Urothelium cell line (cell line): ENCODE measurements around the gene FNIP1.
"Not testable (repeated sequence)": the region's sequence is repeated elsewhere in the genome, so short reads cannot be mapped to it uniquely, and the experiment has no call there.

Experiments
- DNase-seq: peaks from one replicate; pipeline ENCODE4 v3.0.0; 2011; ENCODE audit warnings: low spot score, mixed read lengths
- FAIRE-seq: peaks from 2 replicates; lab custom pipeline; 2011; peaks lifted over from hg19 to GRCh38; lab: Jason Lieb, UNC

FNIP1 gene

GRCh38 chr5:131641494-131641893, 155.3 kb downstream of the FNIP1 start:
- DNase-seq (no peak), FAIRE-seq (no peak)

DNA sequence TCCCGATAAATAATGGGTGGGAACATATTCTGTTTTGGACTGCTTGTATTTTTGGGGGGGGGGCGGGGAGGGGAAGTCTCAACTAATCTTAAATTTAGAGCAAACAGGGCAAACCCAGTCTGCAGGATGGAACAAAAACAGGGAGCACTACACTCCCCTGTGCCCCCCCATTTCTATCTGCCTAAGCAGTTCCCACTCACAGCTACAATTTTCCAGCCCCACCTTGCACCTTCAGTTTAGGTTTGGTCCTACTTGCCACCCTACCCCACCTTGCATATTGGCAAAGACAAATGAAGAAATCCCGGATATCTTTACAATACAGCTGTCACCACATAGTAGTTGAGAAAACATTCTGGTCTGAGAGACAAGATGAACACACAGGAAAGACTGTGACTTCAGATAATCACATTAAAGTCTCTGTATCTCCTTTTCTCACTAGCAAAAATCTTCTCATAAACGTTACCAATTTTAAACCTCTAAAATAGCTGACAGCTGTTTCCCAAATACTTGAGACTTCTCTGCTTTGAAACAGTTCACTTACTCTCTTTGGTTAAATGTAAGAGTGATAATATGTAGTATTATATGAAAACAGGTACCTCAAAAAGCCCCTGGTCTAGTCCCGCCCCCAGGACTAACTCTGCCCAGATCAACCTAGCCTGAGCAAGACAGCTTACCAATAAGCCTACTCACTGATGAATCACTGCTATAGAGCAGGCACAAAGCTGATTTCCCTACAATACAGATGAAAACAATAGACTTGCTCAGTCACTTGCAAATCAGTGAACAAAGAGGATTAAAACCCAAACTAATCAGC, 156.6 kb downstream of the FNIP1 start:
- FAIRE-seq, result no peak

DNA sequence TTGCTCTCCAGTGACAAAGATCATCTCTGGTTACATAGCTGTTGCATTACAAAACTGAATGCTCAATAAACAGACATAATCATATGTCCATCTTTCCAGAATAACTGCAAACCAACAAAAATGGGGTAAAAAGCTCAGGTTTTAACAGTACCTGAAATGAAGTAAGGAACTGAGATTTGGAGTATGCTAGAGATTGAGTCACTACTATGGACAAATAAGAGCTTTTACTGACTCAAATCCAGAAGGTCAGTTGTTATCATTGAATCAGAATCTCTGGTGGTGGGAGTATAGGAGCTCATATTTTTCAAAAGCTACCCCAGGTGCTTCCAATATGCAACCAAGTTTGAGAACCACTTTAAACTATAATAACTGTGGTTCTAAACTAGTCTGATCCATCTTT, 157.7 kb downstream of the FNIP1 start:
- no peak for FAIRE-seq
- DNase-seq, result no peak

More for the DNA sequence above, 156.6 kb downstream of the FNIP1 start:
- no peak for DNase-seq

DNA sequence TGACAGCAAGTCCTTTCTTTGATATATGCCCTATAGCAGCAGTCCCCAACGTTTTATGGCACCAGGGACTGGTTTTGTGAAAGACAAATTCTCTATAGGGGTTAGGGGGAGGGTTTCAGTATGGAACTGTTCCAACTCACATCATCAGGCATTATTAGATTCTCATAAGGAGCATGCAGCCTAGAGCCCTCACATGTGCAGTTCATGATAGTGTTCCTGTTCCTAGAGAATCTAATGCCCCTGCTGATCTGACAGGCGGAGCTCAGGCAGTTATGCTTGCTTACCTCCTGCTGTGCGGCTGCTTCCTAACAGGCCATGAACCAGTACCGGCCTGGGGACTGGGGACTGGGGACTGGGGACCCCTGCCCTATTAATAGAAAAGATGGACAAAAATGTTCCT, 159.1 kb downstream of the FNIP1 start:
- no peak for FAIRE-seq
- DNase-seq, result no peak

- FAIRE-seq (no peak), DNase-seq (peak; percentile 19)
Observed at GRCh38 chr5:131635684-131636572, 160.9 kb downstream of the FNIP1 start.

DNA sequence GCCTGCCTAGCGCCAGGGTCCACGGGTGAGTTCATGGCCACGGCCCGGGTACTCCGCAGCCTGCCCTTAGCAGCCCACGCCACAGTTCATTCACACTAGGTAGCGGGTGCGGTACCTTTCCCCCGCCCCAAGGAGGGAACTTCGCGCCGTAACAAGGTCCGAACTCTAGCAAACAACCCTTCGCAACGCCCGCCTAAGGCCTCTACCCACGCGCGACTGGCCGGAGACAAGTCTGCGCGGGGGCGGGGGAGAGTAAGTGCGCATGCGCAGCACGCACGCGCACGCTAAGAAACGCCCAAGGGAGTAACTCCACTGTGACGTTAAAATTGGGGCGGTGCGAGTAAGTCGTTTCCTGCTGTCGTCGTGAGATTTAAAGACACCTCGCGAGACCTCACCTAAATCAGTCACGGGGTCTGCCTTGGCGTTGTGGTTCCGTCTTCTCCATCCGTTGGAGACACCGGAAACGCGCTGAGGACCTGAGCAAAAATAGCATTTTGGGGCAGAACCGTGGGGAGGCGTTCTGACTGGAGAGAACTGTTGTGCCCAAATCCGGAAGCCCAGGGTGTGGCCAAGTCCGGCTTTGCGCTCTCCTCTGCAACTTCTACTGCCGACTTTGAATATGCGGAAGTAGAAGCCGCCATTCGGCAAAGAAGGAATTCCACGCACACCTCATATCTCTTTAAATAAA, 161.7 kb downstream of the FNIP1 start, which contains the start of gene RAPGEF6:
Gene RAPGEF6, minus strand, starts transcription at position 234 of the 688 bp plus-strand sequence. Its CDS starts 199 bp downstream, at position 35.
- peak; percentile 42 for FAIRE-seq

DNA sequence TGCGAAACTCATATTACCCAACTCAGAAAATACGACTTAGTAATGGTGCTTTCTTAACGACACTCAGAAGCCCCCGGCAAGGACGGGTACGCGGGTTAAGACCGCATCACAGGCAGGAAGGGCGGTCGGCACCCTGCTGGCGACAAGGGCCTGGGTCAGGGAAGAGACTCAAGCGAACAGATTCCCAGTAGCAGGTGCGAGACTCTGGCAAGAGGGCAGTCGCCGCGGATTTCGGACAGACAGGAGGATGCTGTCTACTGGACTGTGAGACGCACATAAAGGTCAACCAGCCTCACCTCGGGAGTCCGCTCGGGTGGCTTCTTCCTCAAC, 162.2 kb downstream of the FNIP1 start:
- DNase-seq, result peak; percentile 54
- FAIRE-seq, result no peak

More for the DNA sequence above, 161.7 kb downstream of the FNIP1 start, which contains the start of gene RAPGEF6:
- peak; percentile 94 for DNase-seq

DNA sequence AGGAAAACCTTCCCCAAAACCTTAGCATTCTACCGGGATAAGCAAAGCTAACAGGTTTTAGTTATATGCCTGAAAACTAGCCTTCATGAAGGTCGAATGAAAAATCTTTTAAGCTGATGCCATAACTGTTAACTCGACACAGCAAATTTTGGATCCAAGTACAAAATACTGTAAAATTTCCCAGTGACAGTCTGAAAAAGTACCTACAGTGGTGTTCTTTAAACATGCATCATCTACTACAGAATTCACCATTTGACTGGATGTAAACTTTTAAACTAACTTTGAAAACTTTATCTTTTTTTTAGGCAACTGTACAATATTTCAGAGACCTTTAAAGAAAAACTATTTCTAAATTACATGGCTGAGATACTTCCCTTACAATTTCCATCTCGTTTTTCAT, 162.6 kb downstream of the FNIP1 start:
- no peak for FAIRE-seq

GRCh38 chr5:131633830-131634229, 163.0 kb downstream of the FNIP1 start:
- no peak for DNase-seq
- FAIRE-seq, result no peak

More for the DNA sequence above, 162.6 kb downstream of the FNIP1 start:
- no peak for DNase-seq

DNA sequence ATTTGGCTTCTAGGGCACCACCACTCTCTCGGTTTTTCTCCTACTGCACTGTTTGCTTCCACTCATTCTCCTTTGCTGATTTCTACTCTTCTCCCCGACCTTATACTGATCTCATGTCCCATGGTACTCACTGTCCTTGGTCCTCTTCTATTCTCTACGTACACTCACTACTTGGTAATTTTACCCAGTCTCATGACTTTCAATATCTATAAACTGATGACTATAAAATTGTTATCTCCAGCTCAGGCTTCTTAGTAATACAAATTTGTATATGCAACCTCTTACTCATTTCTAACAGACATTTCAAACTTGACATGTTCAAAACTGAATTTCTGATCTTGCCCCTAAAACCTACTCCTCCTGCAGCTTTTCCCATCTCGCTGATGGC, 165.9 kb downstream of the FNIP1 start:
- DNase-seq (no peak), FAIRE-seq (no peak)

- FAIRE-seq (no peak), DNase-seq (no peak)
Observed at GRCh38 chr5:131630208-131630962, 166.4 kb downstream of the FNIP1 start.

DNA sequence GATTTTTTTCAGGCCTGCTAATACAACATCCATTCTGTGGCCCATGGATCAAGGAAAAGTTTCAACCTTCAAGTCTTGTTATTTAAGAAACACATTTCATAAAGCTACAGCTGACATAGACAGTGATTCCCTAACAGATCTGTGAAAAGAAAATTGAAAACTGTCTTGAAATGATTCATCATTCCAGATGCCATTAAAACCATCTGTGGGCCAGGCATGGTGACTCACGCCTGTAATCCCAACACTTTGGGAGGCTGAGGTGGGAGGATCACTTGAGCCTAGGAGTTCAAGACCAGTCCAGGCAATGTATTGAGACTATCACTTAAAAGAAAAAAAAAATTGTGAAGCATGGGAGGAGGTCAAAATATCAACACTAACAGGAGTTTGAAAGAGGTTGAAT, 167.8 kb downstream of the FNIP1 start:
- peak; percentile 53 for FAIRE-seq
- peak; percentile 38 for DNase-seq

DNA sequence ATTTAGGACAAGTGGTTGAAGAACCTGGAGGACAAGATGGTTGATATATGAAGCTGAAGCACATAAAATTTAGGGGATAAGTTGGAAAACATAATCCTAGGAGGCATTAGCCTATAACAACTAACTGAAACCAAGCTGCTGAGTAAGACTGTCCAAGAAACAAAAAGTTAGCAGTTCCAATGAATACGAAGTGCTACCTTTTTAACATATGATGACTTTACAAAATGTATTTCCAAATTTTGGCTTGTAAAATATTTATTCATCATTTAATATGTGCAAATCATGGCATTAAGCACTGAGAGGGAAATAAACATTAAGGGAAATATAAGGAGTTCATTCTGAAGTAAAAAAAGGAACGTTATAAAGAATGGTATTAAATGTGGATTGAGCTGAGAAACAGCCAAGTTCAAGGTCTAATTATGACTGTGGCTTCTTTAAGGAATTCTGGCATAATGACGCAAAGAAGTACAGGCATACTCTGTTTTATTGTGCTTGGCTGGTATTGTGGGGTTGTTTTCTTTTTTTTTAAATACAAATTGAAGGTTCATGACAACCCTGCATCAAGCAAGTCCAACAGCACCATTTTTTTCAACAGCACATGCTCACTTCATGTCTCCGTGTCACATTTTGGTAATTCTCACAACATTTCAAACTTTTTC, 169.5 kb downstream of the FNIP1 start:
- FAIRE-seq, result no peak
- no peak for DNase-seq

- DNase-seq, result peak; percentile 61
- FAIRE-seq, result no peak
Observed at GRCh38 chr5:131622633-131623032, 174.2 kb downstream of the FNIP1 start.

- FAIRE-seq, DNase-seq: not testable (repeated sequence)
Observed at GRCh38 chr5:131621164-131621563, 175.7 kb downstream of the FNIP1 start.

GRCh38 chr5:131619102-131619501, 177.7 kb downstream of the FNIP1 start:
- DNase-seq, result no peak
- no peak for FAIRE-seq

DNA sequence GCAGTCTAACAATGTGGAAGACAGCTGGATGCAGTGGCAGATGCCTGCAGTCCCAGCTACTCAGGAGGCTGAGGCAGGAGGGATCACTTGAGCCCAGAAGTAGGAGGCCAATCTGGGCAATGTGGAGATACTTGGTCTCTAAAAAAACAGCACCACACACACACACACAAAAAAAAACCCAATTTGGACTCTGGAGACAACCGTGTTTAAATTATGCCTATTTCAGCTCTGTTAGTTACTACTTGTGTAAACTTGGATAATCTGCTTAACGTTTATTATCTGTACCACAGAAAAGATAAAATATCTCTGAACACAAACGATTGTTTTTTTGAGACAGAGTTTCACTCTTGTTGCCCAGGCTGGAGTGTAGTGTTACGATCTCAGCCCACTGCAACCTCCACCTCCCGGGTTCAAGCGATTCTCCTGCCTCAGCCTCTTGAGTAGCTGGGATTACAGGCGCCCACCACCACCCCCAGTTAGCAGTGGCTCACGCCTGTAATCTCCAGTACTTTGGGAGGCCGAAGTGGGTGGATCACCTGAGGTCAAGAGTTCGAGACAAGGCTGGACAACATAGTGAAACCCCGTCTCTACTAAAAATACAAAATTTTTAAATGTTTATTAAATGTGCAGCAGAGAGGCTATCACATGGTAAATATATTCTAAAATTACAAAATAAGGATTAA, 179.5 kb downstream of the FNIP1 start:
- DNase-seq, result no peak
- FAIRE-seq, result no peak

DNA sequence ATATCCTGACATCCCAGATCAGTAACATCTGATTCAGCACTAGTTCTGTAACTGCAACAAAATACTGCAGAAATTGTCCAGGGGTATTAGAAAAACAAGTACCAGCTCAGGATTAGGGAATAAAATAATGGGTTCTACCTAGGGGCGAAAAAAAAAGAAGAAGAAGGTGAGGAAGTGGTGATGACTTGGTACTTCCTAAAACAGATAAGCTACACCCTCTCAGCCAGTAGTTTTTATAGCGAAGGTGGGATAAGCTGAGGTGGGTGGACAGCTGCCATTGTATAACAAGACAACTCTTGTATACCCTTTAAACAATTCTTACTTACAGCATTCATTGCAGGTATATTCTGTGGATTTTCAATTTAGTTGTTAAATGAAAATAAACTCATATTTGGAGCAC, 180.9 kb downstream of the FNIP1 start:
- FAIRE-seq, result no peak

DNA sequence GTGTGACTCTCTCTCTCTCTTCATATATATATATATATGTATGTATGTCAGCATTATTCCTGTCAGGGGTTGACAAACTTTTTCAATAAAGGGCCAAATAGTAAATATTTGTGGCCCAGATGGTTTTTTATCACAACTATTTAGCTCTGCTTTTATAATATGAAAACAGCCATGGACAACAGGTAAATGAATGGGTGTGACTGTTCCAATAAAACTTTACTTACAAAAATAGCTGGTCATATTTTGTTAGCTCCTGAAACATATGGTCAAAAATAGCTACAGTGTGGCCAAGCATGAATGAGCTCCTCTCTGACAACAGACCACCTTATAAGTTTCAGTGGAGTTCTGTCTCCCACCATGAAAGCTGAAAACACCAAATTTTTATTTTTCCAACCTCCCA, 183.4 kb downstream of the FNIP1 start:
- DNase-seq (no peak), FAIRE-seq (no peak)

More for the DNA sequence above, 180.9 kb downstream of the FNIP1 start:
- no peak for DNase-seq
